H1 (cell line): ENCODE measurements around the gene THEM5.

Experiments used
- CREB1 ChIP-seq: IDR thresholded peaks from 2 replicates; pipeline ENCODE4 v1.6.1; 2012; ENCODE audit warnings: inconsistent platforms
- EZH2 ChIP-seq: fragments of 200-600 bp; sonication (generic); IDR thresholded peaks from 2 replicates; pipeline ENCODE4 v1.7.1; 2012; ENCODE audit warnings: low read depth, mild to moderate bottlenecking, moderate library complexity, low read length, inconsistent platforms; ENCODE audit not compliant: severe bottlenecking
- PHF8 ChIP-seq: fragments of 200-600 bp; sonication (generic); conservative IDR thresholded peaks from 2 replicates; pipeline ENCODE4 v1.7.1; 2012; ENCODE audit warnings: low read depth, mild to moderate bottlenecking, inconsistent platforms, low read length, moderate library complexity
- POLR2A ChIP-seq, 2 experiments: IDR thresholded peaks; 1 replicate in 1 of 2; 2 replicates in 1 of 2; pipeline ENCODE4 v1.6.1; 2011; ENCODE audit warnings: low read depth in 2 of 2, low read length in 2 of 2, mild to moderate bottlenecking in 2 of 2; ENCODE audit errors: control extremely low read depth in 1 of 2
- POLR2AphosphoS5 ChIP-seq: IDR thresholded peaks from 2 replicates; pipeline ENCODE4 v1.6.1; 2011; ENCODE audit warnings: low read depth, low read length
- RAD21 ChIP-seq, 2 experiments: IDR thresholded peaks in 1 of 2; conservative IDR thresholded peaks in 1 of 2; 2 replicates each; pipeline ENCODE4 v1.6.1; 2011; ENCODE audit warnings: low read depth in 2 of 2, low read length in 2 of 2, improper control_type of control experiment in 1 of 2, inconsistent platforms in 1 of 2, mild to moderate bottlenecking in 1 of 2, moderate library complexity in 1 of 2
- SIN3A ChIP-seq, 2 experiments: IDR thresholded peaks in 1 of 2; conservative IDR thresholded peaks in 1 of 2; 2 replicates each; pipeline ENCODE4 v1.6.1; 2011 to 2012; ENCODE audit warnings: low read length in 2 of 2, improper control_type of control experiment in 1 of 2, low read depth in 1 of 2, mild to moderate bottlenecking in 1 of 2
- SIRT6 ChIP-seq: IDR thresholded peaks from one replicate; pipeline ENCODE4 v1.7.1; 2012; ENCODE audit warnings: low read length, inconsistent platforms
- SP2 ChIP-seq: IDR thresholded peaks from 2 replicates; pipeline ENCODE4 v1.6.1; 2012; ENCODE audit warnings: mild to moderate bottlenecking, low read length, inconsistent platforms
- TF ChIP-seq, protein P1 (sequence below): IDR thresholded peaks from 2 replicates; pipeline ENCODE4 v1.6.1; 2011; ENCODE audit warnings: low read length, improper control_type of control experiment
- TF ChIP-seq, protein P2 (sequence below), 3 experiments: IDR thresholded peaks; 1 replicate in 2 of 3; 2 replicates in 1 of 3; pipeline versions ENCODE4 v1.5.1 to v1.6.1; 2011; ENCODE audit warnings: low read length in 3 of 3, mild to moderate bottlenecking in 3 of 3, inconsistent platforms in 2 of 3, low read depth in 1 of 3, moderate library complexity in 1 of 3; ENCODE audit not compliant: insufficient read depth in 1 of 3; ENCODE audit errors: control extremely low read depth in 1 of 3
- TF ChIP-seq, protein P3 (sequence below): IDR thresholded peaks from 2 replicates; pipeline ENCODE4 v1.6.1; 2012; ENCODE audit warnings: inconsistent platforms

DNA sequence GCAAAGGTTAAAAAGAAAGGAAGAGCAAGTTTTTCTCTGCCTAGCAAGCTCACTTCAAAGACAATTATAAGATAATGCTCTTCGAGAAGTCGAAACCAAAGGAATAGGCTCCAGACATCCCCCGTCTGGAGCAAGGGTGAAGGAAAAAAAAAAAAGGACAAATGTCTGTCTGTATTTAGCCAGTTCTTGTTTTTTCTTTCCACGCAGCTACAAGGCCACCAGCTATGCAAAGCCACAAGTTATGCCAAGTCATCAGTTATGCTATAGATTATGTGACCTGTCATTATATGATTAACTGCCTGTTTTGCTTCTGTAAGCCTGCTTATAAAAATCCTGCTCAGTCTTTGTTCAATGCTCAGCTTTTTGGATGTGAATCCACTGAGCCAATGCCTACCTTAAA lies 2.4 kb upstream of the THEM5 start:
- no peak for TF ChIP-seq EZH2
- TF ChIP-seq, protein P1, sequence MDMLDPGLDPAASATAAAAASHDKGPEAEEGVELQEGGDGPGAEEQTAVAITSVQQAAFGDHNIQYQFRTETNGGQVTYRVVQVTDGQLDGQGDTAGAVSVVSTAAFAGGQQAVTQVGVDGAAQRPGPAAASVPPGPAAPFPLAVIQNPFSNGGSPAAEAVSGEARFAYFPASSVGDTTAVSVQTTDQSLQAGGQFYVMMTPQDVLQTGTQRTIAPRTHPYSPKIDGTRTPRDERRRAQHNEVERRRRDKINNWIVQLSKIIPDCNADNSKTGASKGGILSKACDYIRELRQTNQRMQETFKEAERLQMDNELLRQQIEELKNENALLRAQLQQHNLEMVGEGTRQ: no peak
- TF ChIP-seq POLR2AphosphoS5: no peak
- no peak for TF ChIP-seq POLR2A (IDR thresholded peaks at IDR 0.05; ENCODE audit: control extremely low read depth in 1 of 2, low read depth in 2 of 2, low read length in 2 of 2)
- TF ChIP-seq, protein P2, sequence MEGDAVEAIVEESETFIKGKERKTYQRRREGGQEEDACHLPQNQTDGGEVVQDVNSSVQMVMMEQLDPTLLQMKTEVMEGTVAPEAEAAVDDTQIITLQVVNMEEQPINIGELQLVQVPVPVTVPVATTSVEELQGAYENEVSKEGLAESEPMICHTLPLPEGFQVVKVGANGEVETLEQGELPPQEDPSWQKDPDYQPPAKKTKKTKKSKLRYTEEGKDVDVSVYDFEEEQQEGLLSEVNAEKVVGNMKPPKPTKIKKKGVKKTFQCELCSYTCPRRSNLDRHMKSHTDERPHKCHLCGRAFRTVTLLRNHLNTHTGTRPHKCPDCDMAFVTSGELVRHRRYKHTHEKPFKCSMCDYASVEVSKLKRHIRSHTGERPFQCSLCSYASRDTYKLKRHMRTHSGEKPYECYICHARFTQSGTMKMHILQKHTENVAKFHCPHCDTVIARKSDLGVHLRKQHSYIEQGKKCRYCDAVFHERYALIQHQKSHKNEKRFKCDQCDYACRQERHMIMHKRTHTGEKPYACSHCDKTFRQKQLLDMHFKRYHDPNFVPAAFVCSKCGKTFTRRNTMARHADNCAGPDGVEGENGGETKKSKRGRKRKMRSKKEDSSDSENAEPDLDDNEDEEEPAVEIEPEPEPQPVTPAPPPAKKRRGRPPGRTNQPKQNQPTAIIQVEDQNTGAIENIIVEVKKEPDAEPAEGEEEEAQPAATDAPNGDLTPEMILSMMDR (IDR thresholded peaks at IDR 0.05; ENCODE audit: control extremely low read depth in 1 of 3, insufficient read depth in 1 of 3, low read depth in 1 of 3, low read length in 3 of 3): no peak
- TF ChIP-seq RAD21 (IDR thresholded peaks at IDR 0.05 in 1 of 2, conservative IDR thresholded peaks at IDR 0.05 in 1 of 2; ENCODE audit: low read depth in 2 of 2, low read length in 2 of 2): no peak
- TF ChIP-seq SIN3A (conservative IDR thresholded peaks at IDR 0.05 in 1 of 2, IDR thresholded peaks at IDR 0.05 in 1 of 2; ENCODE audit: low read depth in 1 of 2, low read length in 2 of 2): no peak
- no peak for TF ChIP-seq CREB1
- TF ChIP-seq, protein P3, sequence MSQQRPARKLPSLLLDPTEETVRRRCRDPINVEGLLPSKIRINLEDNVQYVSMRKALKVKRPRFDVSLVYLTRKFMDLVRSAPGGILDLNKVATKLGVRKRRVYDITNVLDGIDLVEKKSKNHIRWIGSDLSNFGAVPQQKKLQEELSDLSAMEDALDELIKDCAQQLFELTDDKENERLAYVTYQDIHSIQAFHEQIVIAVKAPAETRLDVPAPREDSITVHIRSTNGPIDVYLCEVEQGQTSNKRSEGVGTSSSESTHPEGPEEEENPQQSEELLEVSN: no peak
- no peak for TF ChIP-seq SIRT6
- no peak for TF ChIP-seq SP2
- TF ChIP-seq PHF8: no peak
